Stromal cell of bone marrow (primary cell): ENCODE measurements around the gene TMEM100.

Experiments used
- DNase-seq: peaks from one replicate; pipeline ENCODE4 v3.0.0-alpha.2; 2012; ENCODE audit warnings: low read depth

Gene TMEM100

GRCh38 chr17:55722742-55723487 lies at the start of gene TMEM100:
Gene TMEM100, minus strand, starts transcription at chr17:55722864. Its CDS starts 1,794 bp downstream, at chr17:55721070.
- DNase-seq: peak; percentile 85

- no peak for DNase-seq
Measured at GRCh38 chr17:55772086-55772485, 49.4 kb upstream of the TMEM100 start.

GRCh38 chr17:55770196-55770870 lies 47.7 kb upstream of the TMEM100 start:
- DNase-seq: peak; percentile 50

- peak; percentile 92 for DNase-seq
Measured at GRCh38 chr17:55769625-55770000, 46.9 kb upstream of the TMEM100 start.

- no peak for DNase-seq
Measured at GRCh38 chr17:55768936-55769624, 46.4 kb upstream of the TMEM100 start.

- DNase-seq: no peak
Measured at GRCh38 chr17:55765472-55765871, 42.8 kb upstream of the TMEM100 start.

GRCh38 chr17:55764610-55765009 lies 41.9 kb upstream of the TMEM100 start:
- DNase-seq: no peak

GRCh38 chr17:55763856-55764255 lies 41.2 kb upstream of the TMEM100 start:
- no peak for DNase-seq

GRCh38 chr17:55762086-55762858 lies 39.6 kb upstream of the TMEM100 start:
- DNase-seq: no peak

- no peak for DNase-seq
Measured at GRCh38 chr17:55760643-55761355, 38.1 kb upstream of the TMEM100 start.

GRCh38 chr17:55758171-55758570 lies 35.5 kb upstream of the TMEM100 start:
- DNase-seq: no peak

GRCh38 chr17:55757659-55758058 lies 35.0 kb upstream of the TMEM100 start:
- DNase-seq: no peak

GRCh38 chr17:55756689-55757088 lies 34.0 kb upstream of the TMEM100 start:
- DNase-seq: no peak

GRCh38 chr17:55751720-55752250 lies 29.1 kb upstream of the TMEM100 start:
- no peak for DNase-seq

GRCh38 chr17:55750750-55751657 lies 28.3 kb upstream of the TMEM100 start, which contains the start of gene PCTP:
Gene PCTP, plus strand, starts transcription at chr17:55751051. Its CDS starts 53 bp downstream, at chr17:55751104.
- peak; percentile 90 for DNase-seq

- no peak for DNase-seq
Measured at GRCh38 chr17:55749985-55750384, 27.3 kb upstream of the TMEM100 start.

GRCh38 chr17:55748841-55749240 lies 26.2 kb upstream of the TMEM100 start:
- no peak for DNase-seq

- DNase-seq: no peak
Measured at GRCh38 chr17:55747209-55747608, 24.5 kb upstream of the TMEM100 start.

- no peak for DNase-seq
Measured at GRCh38 chr17:55746466-55746865, 23.8 kb upstream of the TMEM100 start.

GRCh38 chr17:55745258-55745657 lies 22.6 kb upstream of the TMEM100 start:
- DNase-seq: no peak
